Stimulated activated CD8-positive, alpha-beta memory T cell treated with anti-CD3 and anti-CD28 coated beads, Interleukin-2, amount 100 ng/mL, for 48 hours (primary cell): ENCODE results near the gene KRTAP10-8.
"Not testable (repeated sequence)": the region's sequence is repeated elsewhere in the genome, so short reads cannot be mapped to it uniquely, and the experiment has no call there.

Source experiments
- DNase-seq, 2 donors: peaks; one replicate each; pipeline ENCODE4 v3.0.0-alpha.2; 2020; ENCODE audit warnings: low read depth in 2 of 2

The KRTAP10-8 gene

DNA sequence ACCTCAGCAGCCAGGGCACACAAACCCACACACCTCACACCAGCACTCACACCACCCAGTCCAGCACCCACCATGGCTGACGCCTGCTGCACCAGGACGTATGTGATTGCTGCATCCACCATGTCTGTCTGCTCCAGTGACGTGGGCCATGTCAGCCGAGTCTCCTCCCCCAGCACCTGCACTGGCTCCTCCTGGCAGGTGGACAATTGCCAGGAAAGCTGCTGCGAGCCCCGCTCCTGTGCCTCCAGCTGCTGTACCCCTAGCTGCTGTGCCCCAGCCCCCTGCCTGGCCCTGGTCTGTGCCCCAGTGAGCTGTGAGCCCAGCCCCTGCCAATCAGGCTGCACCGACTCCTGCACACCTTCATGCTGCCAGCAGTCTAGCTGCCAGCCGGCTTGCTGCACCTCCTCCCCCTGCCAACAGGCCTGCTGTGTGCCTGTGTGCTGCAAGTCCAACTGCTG, at the start of gene KRTAP10-8:
Gene KRTAP10-8 (plus strand): TSS at position 51 of the 458 bp plus-strand sequence. CDS start 22 bp downstream, at position 73.
- no peak for DNase-seq

DNA sequence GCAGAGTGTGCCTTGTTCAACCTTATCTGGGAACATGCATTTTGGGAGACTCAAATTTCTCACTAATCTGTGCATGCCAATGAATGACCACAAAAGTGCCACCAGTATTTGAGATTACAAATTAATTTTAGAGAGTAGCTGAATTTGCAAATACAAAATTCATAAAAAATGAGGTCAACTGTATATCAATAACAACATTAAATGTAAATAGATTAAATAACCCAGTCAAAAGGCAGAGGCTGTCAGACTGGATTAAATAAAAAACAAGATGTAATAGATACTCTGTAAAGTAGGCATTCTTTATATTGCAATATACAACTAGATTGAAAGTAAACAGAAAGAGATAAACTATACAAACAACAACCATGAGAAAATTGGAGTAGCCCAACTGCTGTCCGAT, 47.8 kb upstream of the KRTAP10-8 start:
- no peak for DNase-seq

- no peak for DNase-seq
Measured at GRCh38 chr21:44564886-44565598, 46.8 kb upstream of the KRTAP10-8 start.

- DNase-seq, result no peak
Measured at GRCh38 chr21:44566403-44566802, 45.5 kb upstream of the KRTAP10-8 start.

- DNase-seq, result no peak
Measured at GRCh38 chr21:44567481-44568171, 44.3 kb upstream of the KRTAP10-8 start.

GRCh38 chr21:44568261-44568660, 43.6 kb upstream of the KRTAP10-8 start:
- no peak for DNase-seq

DNA sequence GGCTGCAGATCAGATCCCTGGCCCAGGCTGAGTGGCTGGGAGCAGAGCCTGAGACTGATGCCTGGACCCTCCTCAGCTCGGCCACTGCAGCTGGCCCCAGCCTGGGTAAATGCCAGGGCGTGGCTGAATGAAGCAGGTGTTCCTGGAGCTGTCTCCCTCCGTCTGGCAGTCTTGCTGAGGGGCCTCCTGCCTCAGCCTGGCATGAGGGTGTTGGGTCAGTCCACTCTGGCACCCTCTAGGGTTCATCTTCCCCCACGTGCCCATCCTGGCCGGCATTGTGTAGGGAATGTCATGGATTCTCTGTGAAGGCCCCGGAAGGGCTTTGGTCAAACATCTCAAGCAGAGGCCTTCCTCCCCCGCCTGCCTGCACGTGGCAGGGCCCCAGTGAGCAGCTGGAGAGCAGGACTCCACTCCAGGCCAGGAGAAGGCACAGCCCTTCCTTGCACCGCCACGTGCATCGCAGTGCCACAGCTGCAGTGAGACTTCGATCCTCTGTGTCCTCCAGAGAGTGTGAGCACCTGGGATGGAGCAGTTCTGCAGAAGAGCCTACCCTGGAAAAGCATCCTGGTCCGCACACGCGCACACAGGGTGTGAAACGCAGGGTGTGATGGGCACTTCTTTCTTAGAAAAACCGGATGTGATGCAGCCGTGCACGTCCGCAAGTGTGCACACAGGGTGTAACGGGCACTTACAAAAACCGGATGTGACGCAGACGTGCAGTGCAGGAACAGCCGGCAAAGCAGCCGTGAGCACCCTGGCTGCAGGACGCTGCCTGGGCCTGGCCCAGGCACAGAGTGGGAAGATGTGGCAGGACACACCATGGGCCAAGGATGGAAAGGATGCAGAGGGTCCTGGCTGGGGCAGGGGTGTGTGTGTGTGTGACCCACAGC, 43.0 kb upstream of the KRTAP10-8 start:
- DNase-seq, result no peak

DNA sequence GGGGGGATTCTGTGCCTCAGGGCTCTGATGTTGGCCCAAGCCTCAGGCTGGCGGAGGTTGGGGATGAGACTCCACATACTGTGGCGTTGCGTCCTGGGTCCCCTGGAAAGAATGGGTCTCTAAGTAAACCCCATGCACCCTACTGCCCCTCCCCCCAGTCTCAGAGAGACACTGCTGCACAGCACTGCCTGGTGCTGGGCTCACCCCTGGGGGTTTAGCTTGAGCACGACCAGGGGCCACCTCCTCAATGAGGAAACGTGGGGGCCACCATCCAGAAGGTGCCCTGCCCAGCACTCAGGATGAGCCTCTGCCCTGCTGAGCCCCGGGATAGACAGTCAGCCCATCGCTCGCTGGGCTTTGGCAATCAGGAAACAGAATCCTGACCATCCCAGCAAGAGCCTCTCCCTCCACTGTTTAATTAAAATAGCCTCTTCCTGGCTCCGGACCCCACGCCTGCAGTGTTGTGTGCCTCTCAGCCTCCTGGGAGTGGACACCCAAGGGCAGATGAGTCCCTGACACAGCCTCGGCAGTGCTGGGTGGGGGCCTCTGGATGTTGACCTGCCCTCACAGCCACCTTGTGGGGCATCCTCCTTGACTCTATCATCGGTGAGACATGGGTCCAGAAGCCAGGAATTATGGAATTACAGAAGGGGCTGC, 41.9 kb upstream of the KRTAP10-8 start:
- no peak for DNase-seq

- DNase-seq, result no peak
Measured at GRCh38 chr21:44571296-44571695, 40.6 kb upstream of the KRTAP10-8 start.

DNA sequence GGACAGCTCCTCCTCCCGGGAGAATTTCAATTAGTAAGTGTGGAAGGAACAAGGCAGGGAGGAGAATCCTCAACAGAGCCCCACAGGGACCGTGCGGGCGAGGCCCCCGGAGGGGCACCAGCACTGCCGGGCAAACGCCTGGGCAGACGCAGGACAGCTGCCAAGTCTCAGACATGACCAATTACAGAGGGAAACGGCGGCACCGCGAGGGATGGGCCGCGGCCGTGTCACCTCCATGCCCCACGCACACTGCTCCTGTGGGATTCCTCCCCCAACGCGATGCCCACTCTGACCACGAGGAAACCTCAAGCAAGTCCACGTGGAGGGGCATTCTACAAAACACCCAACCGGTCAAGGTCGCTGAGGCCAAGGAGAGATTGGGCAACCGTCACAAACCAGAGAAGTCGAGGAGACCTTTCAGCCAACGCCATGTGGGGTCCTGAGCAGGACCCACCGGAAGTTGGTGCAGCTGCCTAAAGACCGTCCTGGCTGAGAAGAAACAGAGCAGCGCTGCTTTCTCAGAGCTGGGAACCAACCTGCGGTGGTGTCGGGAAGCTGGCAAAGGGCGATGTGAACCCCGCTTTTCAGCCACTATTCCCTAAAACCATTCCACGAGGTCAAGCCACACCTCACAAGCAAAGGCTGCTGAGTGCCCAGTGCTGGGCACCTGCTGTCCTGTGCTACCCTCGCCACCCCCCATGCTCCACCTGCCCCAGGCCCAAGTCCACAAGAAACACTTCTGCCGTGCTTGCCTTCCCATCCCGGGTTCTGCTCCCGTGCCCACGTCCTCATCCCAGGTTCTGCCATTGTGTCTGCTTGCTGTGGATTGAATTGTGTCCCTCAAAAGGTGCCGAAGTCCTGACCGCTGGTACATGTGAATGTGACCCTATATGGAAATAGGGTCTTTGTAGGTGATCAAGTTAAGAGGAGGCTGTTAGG, 39.8 kb upstream of the KRTAP10-8 start:
- no peak for DNase-seq

- no peak for DNase-seq
Measured at GRCh38 chr21:44572959-44573583, 38.8 kb upstream of the KRTAP10-8 start.

DNA sequence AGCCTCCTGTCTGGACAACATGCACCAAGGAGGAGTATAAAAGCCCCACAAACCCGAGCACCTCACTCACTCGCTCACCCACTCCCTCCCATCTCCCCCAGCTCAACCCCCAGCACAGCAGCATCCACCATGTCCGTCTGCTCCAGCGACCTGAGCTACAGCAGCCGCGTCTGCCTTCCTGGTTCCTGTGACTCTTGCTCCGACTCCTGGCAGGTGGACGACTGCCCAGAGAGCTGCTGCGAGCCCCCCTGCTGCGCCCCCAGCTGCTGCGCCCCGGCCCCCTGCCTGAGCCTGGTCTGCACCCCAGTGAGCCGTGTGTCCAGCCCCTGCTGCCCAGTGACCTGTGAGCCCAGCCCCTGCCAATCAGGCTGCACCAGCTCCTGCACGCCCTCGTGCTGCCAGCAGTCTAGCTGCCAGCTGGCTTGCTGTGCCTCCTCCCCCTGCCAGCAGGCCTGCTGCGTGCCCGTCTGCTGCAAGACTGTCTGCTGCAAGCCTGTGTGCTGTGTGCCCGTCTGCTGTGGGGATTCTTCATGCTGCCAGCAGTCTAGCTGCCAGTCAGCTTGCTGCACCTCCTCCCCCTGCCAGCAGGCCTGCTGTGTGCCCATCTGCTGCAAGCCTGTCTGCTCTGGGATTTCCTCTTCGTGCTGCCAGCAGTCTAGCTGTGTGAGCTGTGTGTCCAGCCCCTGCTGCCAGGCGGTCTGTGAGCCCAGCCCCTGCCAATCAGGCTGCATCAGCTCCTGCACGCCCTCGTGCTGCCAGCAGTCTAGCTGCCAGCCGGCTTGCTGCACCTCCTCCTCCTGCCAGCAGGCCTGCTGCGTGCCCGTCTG, 38.0 kb upstream of the KRTAP10-8 start, which contains the start of gene KRTAP10-4:
Gene KRTAP10-4 (plus strand): TSS at position 100 of the 827 bp plus-strand sequence. CDS start 30 bp downstream, at position 130.
- not testable (repeated sequence) for DNase-seq

- no peak for DNase-seq
Measured at GRCh38 chr21:44574457-44575306, 37.2 kb upstream of the KRTAP10-8 start.

GRCh38 chr21:44575307-44576024, 36.4 kb upstream of the KRTAP10-8 start:
- DNase-seq, result no peak

- no peak for DNase-seq
Measured at GRCh38 chr21:44576025-44576420, 35.9 kb upstream of the KRTAP10-8 start.

DNA sequence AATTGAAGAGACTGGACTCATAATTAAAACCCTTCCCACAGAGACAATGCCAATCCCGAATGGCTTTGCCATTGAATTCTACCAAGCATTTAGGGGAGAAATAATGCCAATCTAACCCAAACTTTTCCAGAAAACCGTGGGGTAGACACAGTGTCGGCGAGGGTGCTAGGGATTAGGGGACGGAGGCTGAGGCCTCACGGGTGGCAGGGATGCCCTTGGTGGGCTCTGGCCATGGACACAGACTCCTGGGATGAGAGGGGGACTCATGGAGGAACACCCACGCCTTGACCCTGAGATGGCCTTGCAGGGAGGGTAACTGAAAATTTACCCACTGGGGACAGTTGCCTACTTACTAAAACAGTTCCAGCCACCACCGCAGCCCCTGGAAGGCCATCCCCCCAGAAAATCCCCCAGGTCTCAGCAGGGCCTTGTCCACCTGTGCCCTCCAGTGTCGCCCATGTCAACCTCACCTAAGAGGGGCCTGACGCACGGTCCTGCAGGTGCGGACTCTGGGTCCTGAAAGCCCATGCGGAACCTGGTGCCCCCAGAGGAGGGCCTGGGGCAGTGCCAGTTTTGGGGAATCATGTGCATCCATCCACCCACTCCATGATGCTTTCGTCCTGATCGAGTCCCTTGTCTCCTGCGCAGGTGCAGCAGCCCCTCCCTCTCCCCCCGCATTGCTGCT, 33.4 kb upstream of the KRTAP10-8 start:
- no peak for DNase-seq
